ENCODE results near the gene SERPINA1.

DNA sequence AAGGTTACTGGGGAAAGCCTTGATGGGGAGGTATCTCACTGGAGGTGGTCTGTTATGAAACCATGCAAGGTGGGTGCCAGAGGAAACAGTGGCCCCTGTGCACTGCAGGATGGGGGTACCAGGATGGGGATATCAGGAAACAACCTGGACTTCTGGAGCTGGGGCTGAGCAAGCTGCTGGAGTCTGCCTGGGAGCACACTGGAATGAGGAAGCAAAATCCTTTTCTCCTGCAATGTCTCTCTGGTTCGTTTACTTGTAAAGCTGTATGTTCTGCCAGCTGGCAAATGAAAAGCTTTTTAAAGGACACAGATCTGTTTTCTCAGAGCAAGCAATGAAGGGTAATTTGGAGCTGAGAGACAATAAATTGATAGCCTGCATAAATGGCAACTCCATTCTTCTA, 23.2 kb upstream of the SERPINA1 start:
- TF ChIP-seq, protein P1, sequence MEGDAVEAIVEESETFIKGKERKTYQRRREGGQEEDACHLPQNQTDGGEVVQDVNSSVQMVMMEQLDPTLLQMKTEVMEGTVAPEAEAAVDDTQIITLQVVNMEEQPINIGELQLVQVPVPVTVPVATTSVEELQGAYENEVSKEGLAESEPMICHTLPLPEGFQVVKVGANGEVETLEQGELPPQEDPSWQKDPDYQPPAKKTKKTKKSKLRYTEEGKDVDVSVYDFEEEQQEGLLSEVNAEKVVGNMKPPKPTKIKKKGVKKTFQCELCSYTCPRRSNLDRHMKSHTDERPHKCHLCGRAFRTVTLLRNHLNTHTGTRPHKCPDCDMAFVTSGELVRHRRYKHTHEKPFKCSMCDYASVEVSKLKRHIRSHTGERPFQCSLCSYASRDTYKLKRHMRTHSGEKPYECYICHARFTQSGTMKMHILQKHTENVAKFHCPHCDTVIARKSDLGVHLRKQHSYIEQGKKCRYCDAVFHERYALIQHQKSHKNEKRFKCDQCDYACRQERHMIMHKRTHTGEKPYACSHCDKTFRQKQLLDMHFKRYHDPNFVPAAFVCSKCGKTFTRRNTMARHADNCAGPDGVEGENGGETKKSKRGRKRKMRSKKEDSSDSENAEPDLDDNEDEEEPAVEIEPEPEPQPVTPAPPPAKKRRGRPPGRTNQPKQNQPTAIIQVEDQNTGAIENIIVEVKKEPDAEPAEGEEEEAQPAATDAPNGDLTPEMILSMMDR (IDR thresholded peaks at IDR 0.05) = no peak
- TF ChIP-seq EP300 (IDR thresholded peaks at IDR 0.05) (no peak), POLR2A (IDR thresholded peaks at IDR 0.05) (no peak)
